K562 (cell line): ENCODE data around the gene NUP43. TPM values are rescaled to one million over a fixed set of nuclear protein-coding genes. Genes with fewer than 3 reads are reported as not detected.

ENCODE experiments used
- EP400 ChIP-seq: fragments of 450-650 bp; IDR thresholded peaks from 2 replicates; pipeline ENCODE4 v1.6.1; 2017; ENCODE audit warnings: antibody characterized with exemption, mild to moderate bottlenecking, moderate library complexity
- HDAC6 ChIP-seq: IDR thresholded peaks from 2 replicates; pipeline ENCODE4 v1.6.1; 2012; ENCODE audit warnings: low read depth, mild to moderate bottlenecking, control low read depth, inconsistent platforms, low read length, moderate library complexity
- MYC ChIP-seq, 2 experiments: fragments of 250-450 bp in 1 of 2; sonication (Bioruptor Pico) in 1 of 2; IDR thresholded peaks; 2 replicates each; pipeline versions ENCODE4 v1.5.1 to v1.6.1; 2012 to 2021; ENCODE audit warnings: low read depth in 2 of 2, borderline replicate concordance in 1 of 2, improper control_type of control experiment in 1 of 2, low read length in 1 of 2, mild to moderate bottlenecking in 1 of 2, moderate library complexity in 1 of 2
- ZNF318 ChIP-seq, 2 experiments: fragments of 450-650 bp; IDR thresholded peaks; 2 replicates each; pipeline ENCODE4 v1.6.1; 2016; ENCODE audit warnings: mild to moderate bottlenecking in 2 of 2, borderline replicate concordance in 1 of 2, low read depth in 1 of 2, moderate library complexity in 1 of 2
- polyA plus RNA-seq, 8 experiments: library from polyadenylated mRNA; depleted of rRNA in 4 of 8; stranded (reverse) in 5 of 8; unstranded in 3 of 8; fragments of >200 nt; fragmentation: Nextera tagmentation in 2 of 8; fragmentation: Illumina TruSeq in 1 of 8; extraction: Ambion mirVana in 2 of 8; extraction: Trizol in 1 of 8; gene quantifications; 2 replicates each; pipeline versions ENCODE4 v1.2.1 to v1.2.3, GENCODE V29; 2011 to 2014; ENCODE audit warnings: inconsistent platforms in 1 of 8, missing spikeins in 1 of 8
- total RNA-seq, 7 experiments: library from RNA; depleted of rRNA in 6 of 7; stranded (reverse); fragments of >200 nt in 6 of 7; fragmentation: Illumina TruSeq in 2 of 7; extraction: Trizol in 2 of 7; gene quantifications; 2 replicates each; pipeline versions ENCODE4 v1.2.1 to v1.2.3, GENCODE V29; 2011 to 2021; ENCODE audit warnings: low replicate concordance in 1 of 7
- TF ChIP-seq, protein P1 (sequence below): fragments of 450-650 bp; IDR thresholded peaks from 2 replicates; pipeline ENCODE4 v1.6.1; 2016; ENCODE audit warnings: borderline replicate concordance

NUP43 gene
- total and polyA plus RNA-seq, 9 of the 15 experiments (the other 6 are each of a cell fraction or from before 2014, with no cell fraction given): 28.9 to 136 (median 67.4) TPM

GRCh38 chr6:149681209-149681608 lies 65.1 kb downstream of the NUP43 start (continued):
- TF ChIP-seq, protein P1, sequence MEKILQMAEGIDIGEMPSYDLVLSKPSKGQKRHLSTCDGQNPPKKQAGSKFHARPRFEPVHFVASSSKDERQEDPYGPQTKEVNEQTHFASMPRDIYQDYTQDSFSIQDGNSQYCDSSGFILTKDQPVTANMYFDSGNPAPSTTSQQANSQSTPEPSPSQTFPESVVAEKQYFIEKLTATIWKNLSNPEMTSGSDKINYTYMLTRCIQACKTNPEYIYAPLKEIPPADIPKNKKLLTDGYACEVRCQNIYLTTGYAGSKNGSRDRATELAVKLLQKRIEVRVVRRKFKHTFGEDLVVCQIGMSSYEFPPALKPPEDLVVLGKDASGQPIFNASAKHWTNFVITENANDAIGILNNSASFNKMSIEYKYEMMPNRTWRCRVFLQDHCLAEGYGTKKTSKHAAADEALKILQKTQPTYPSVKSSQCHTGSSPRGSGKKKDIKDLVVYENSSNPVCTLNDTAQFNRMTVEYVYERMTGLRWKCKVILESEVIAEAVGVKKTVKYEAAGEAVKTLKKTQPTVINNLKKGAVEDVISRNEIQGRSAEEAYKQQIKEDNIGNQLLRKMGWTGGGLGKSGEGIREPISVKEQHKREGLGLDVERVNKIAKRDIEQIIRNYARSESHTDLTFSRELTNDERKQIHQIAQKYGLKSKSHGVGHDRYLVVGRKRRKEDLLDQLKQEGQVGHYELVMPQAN: no peak
- no peak for TF ChIP-seq ZNF318 (IDR thresholded peaks at IDR 0.05; ENCODE audit: borderline replicate concordance in 1 of 2, low read depth in 1 of 2)
- no peak for TF ChIP-seq EP400
- TF ChIP-seq HDAC6: no peak
- no peak for TF ChIP-seq MYC (IDR thresholded peaks at IDR 0.05; ENCODE audit: low read depth, low read length)
- TF ChIP-seq MYC (CRISPR knock-in tag; IDR thresholded peaks at IDR 0.05; ENCODE audit: borderline replicate concordance, low read depth): no peak
